Purkinje cell (primary cell): Measurements from ENCODE around the gene C4orf33. TPM values are rescaled to one million over a fixed set of nuclear protein-coding genes. Genes with fewer than 3 reads are reported as not detected.

Source experiments
- polyA plus RNA-seq: library from polyadenylated mRNA; unstranded; fragments of >200 nt; fragmentation: Nextera tagmentation; gene quantifications from 2 replicates; pipeline ENCODE4 v1.2.1, GENCODE V29; 2014

C4orf33 gene
- polyA plus RNA-seq, result 31.0 and 38.4 TPM in 2 replicates

GRCh38 chr4:129095811-129096454 lies at the start of gene C4orf33:
TSS of gene C4orf33 (plus strand) at chr4:129096152. CDS start at chr4:129102611, 6,459 bp downstream.

GRCh38 chr4:129093191-129093920 lies 2.6 kb upstream of the C4orf33 start, which contains the start of gene SCLT1:
TSS of gene SCLT1 (minus strand) at chr4:129093539. CDS start at chr4:129093103, 436 bp downstream.

Other genes with a start within 250 kb of the C4orf33 start
- gene SCLT1, start 2.6 kb upstream of the C4orf33 start, polyA plus RNA-seq, result 10.4 and 10.7 TPM in 2 replicates